ENCODE data around the gene POLG2.
"Not testable (repeated sequence)": the region's sequence is repeated elsewhere in the genome, so short reads cannot be mapped to it uniquely, and the experiment has no call there.

The POLG2 gene

DNA sequence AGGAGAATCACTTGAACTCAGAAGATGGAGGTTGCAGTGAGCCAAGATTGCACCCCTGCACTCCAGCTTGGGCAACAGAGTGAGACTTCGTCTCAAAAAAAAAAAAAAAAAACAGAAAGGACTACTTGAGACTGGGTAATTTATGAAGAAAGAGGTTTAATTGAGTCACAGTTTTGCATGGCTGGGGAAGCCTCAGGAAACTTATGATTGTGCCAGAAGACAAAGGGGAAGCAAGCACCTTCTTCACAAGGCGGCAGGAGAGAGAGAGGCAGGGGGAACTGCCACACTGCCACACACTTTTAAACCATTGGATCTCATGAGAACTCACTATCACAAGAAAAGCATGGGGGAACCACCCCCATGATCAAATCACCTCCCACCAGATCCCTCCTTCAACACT, 56.9 kb downstream of the POLG2 start:
- DNase-seq: no peak

GRCh38 chr17:64439521-64439920, 57.3 kb downstream of the POLG2 start:
- not testable (repeated sequence) for DNase-seq

DNA sequence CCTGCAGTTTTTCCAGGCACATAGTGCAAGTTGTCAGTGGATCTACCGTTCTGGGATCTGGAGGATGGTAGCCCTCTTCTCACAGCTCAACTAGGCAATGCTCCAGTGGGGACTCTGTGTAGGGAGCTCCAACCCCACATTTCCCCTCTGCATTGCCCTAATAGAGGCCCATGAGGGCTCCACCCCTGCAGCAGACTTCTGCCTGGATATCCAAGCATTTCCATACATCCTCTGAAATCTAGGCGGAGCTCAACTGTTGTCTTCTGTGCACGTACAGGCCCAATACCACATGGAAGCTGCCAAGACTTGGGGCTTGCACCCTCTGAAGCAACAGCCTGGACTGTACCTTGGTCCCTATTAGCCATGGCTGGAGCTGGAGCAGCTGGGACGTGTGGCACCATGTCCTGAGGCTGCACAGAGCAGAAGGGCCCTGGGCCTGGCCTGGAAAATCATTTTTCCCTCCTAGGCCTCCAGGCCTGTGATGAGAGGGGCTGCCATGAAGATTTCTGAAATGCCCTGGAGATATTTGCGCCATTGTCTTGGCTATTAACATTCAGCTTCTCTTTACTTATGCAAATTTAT, 58.8 kb downstream of the POLG2 start:
- no peak for DNase-seq

DNA sequence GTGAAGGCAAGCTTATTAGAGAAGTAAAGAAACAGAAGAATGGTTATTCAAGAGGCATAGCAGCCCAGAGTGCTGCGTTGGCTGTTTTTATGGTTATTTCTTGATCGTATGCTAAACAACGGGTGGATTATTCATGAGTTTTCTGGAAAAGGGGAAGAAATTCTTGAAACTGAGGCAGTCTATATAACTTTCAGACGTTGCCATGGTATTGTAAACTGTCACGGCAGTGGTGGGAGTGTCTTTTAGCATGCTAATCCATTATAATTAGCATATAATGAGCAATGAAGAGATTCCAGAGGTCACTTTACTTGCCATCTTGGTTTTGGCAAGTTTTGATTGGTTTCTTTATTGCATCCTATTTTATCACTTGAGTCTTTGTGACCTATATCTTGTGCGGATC, 65.3 kb downstream of the POLG2 start:
- DNase-seq: no peak

GRCh38 chr17:64430036-64430435, 66.8 kb downstream of the POLG2 start:
- DNase-seq: not testable (repeated sequence)

- DNase-seq: no peak
These were observed 68.4 kb downstream of the POLG2 start for GRCh38 chr17:64428406-64428805.
